GM12878 (cell line): ENCODE results near the gene MCTP2.

Experiments
- CBX3 ChIP-seq: fragments of 200-600 bp; sonication (generic); IDR thresholded peaks from 2 replicates; pipeline ENCODE4 v1.6.1; 2016; ENCODE audit warnings: low read depth, borderline replicate concordance
- CEBPB ChIP-seq, 2 experiments: fragments of 150-350 bp in 1 of 2; IDR thresholded peaks; 2 replicates each; pipeline ENCODE4 v1.6.1; 2012 to 2014; ENCODE audit warnings: low read depth in 2 of 2, low read length in 2 of 2, borderline replicate concordance in 1 of 2, inconsistent platforms in 1 of 2
- TBL1XR1 ChIP-seq: IDR thresholded peaks from 2 replicates; pipeline ENCODE4 v1.6.1; 2012; ENCODE audit warnings: low read depth, low read length, improper control_type of control experiment

DNA sequence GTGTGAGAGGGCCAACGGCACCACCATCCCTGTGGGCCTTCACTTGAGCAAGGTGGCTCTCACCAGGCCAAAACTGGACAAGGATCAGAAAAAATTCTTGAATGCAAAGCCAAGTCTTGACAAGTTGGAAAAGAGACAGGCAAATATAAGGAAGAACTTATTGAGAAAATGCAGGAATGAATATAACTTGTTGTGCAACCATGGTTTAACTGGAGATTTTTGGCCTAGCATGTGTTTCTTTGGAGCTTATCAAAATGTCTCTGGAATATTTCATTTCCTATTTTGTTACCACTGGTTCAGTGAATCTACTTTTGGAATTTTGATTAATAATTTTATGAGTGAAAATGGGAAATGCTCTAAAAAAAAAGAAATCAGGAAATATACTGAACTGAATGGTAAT, 42.5 kb downstream of the MCTP2 start:
- TF ChIP-seq CEBPB (IDR thresholded peaks at IDR 0.05; ENCODE audit: borderline replicate concordance in 1 of 2, low read depth in 2 of 2, low read length in 2 of 2) (no peak), CBX3 (no peak), TBL1XR1 (no peak)
